Peyer's patch (tissue), 4 donors: ENCODE results near the gene NDUFS6. TPM values are rescaled to one million over a fixed set of nuclear protein-coding genes. Genes with fewer than 3 reads are reported as not detected.
"Not testable (repeated sequence)": the region's sequence is repeated elsewhere in the genome, so short reads cannot be mapped to it uniquely, and the experiment has no call there.

Source experiments
- DNase-seq, 3 donors: peaks; one replicate each; pipeline ENCODE4 v3.0.0-alpha.2; 2017 to 2019
- H3K27ac ChIP-seq, 4 donors: fragments of 200-600 bp; sonication (generic); one replicate each; pipeline ENCODE4 v1.5.1; 2016 to 2019
- H3K27me3 ChIP-seq, 2 donors: fragments of 200-600 bp; sonication (generic); one replicate each; pipeline ENCODE4 v1.5.1; 2019
- H3K36me3 ChIP-seq, 3 donors: fragments of 200-600 bp; sonication (generic); one replicate each; pipeline ENCODE4 v1.5.1; 2016 to 2019
- H3K4me1 ChIP-seq, 4 donors: fragments of 200-600 bp; sonication (generic); one replicate each; pipeline ENCODE4 v1.5.1; 2016 to 2019
- H3K4me3 ChIP-seq, 4 donors: fragments of 200-600 bp; sonication (generic); 1 replicate in 3 of 4; 2 replicates in 1 of 4; pipeline ENCODE4 v1.5.1; 2016 to 2019; ENCODE audit warnings: mild to moderate bottlenecking in 1 of 4
- H3K9me3 ChIP-seq, 4 donors: fragments of 200-600 bp; sonication (generic); one replicate each; pipeline ENCODE4 v1.5.1; 2016 to 2019; ENCODE audit warnings: mild to moderate bottlenecking in 1 of 4
- CTCF ChIP-seq, 6 experiments: fragments of 450-650 bp in 4 of 6; fragments of 200-600 bp in 2 of 6; sonication (generic) in 1 of 6; IDR thresholded peaks; one replicate each; pipeline ENCODE4 v1.5.1; 2017 to 2019; ENCODE audit warnings: antibody characterized with exemption in 6 of 6, mild to moderate bottlenecking in 3 of 6, moderate library complexity in 1 of 6
- POLR2A ChIP-seq, 2 donors: fragments of 450-650 bp; IDR thresholded peaks; one replicate each; pipeline ENCODE4 v1.5.1; 2017; ENCODE audit warnings: antibody characterized with exemption in 2 of 2, mild to moderate bottlenecking in 2 of 2, moderate library complexity in 2 of 2
- total RNA-seq, 4 donors: library from RNA; depleted of rRNA; stranded (reverse); fragments of >200 nt; gene quantifications; one replicate each; pipeline ENCODE4 v1.1.0, GENCODE V29; 2016

The NDUFS6 gene
- total RNA-seq, 4 donors from 2014 or later: 27.4 to 86.5 (median 47.6) TPM

GRCh38 chr5:1838013-1838412 is 36.8 kb downstream of the NDUFS6 start:
- no peak overlapping the region for H3K4me3 ChIP-seq
- TF ChIP-seq POLR2A (IDR thresholded peaks at IDR 0.05): no peak
- no peak for TF ChIP-seq CTCF (IDR thresholded peaks at IDR 0.05)
- H3K36me3 ChIP-seq: no peaks in the 10 kb centered on the region
- DNase-seq: peak in 1 of 3 donors; percentile 40
- no peaks in the 10 kb centered on the region for H3K27me3 ChIP-seq
- no peaks in the 10 kb centered on the region for H3K9me3 ChIP-seq
- H3K27ac ChIP-seq: no peak overlapping the region
- no peaks in the 10 kb centered on the region for H3K4me1 ChIP-seq

- H3K27me3 ChIP-seq: no peaks in the 10 kb centered on the region
These were observed 38.9 kb downstream of the NDUFS6 start for GRCh38 chr5:1840071-1840547.

GRCh38 chr5:1840741-1841521 is 39.7 kb downstream of the NDUFS6 start:
- no peaks in the 10 kb centered on the region for H3K36me3 ChIP-seq
- no peaks in the 10 kb centered on the region for H3K9me3 ChIP-seq
- H3K4me3 ChIP-seq: no peak overlapping the region
- DNase-seq: peak in 1 of 3 donors; percentile 16
- no peaks in the 10 kb centered on the region for H3K4me1 ChIP-seq
- TF ChIP-seq CTCF (IDR thresholded peaks at IDR 0.05): no peak
- no peak for TF ChIP-seq POLR2A (IDR thresholded peaks at IDR 0.05)
- no peak overlapping the region for H3K27ac ChIP-seq
- H3K27me3 ChIP-seq: no peaks in the 10 kb centered on the region

More at GRCh38 chr5:1840071-1840547, 38.9 kb downstream of the NDUFS6 start:
- DNase-seq: peak in 1 of 3 donors; percentile 28
- TF ChIP-seq POLR2A (IDR thresholded peaks at IDR 0.05) (no peak), CTCF (IDR thresholded peaks at IDR 0.05) (no peak)
- no peaks in the 10 kb centered on the region for H3K4me1 ChIP-seq
- H3K36me3 ChIP-seq: no peaks in the 10 kb centered on the region
- H3K4me3 ChIP-seq: no peak overlapping the region
- no peak overlapping the region for H3K27ac ChIP-seq
- H3K9me3 ChIP-seq: no peaks in the 10 kb centered on the region

DNA sequence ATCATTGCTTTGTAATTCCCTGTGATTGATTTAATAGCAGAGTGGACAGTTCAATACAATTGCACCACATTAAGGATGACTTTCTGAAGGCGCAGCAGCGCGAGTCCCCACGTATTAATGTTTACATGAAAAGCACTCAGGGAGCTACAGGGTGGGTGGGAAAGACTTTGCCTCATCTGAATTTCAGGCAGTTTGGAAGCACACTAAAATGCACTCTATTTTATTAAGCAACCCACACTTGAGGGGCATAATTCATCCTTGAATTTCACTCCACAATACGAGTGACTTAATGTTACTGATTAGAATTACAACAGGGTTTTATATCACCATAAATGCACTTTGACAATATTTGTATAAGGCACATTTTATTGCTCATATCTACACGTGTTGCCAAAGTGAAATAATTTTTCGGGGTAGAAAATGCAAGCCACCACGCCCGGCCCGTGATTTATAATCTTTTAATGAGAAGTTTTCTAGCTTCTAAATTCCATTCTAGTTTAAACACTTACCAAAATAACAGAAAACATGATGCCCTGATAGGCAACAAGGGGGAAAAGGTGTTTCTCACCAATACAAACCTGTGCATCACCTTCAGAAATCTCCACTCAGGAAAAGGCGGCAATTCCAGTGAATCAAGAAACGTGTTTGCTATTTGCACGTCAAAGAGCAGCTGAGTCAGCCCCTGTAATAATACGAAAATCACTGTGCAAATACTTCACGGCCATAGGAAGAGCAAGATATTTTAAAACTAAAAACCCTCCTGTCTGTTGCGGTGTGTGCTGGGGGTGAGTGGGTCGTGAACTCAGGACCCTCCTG is 41.0 kb downstream of the NDUFS6 start:
- no peaks in the 10 kb centered on the region for H3K4me1 ChIP-seq
- DNase-seq: peak in 1 of 3 donors; percentile 4
- no peaks in the 10 kb centered on the region for H3K27me3 ChIP-seq
- no peak overlapping the region for H3K27ac ChIP-seq
- no peaks in the 10 kb centered on the region for H3K36me3 ChIP-seq
- H3K4me3 ChIP-seq: no peak overlapping the region
- TF ChIP-seq CTCF (IDR thresholded peaks at IDR 0.05): no peak
- TF ChIP-seq POLR2A (IDR thresholded peaks at IDR 0.05): no peak
- no peaks in the 10 kb centered on the region for H3K9me3 ChIP-seq

- H3K9me3 ChIP-seq, H3K36me3 ChIP-seq, H3K27ac ChIP-seq, H3K27me3 ChIP-seq, H3K4me3 ChIP-seq, H3K4me1 ChIP-seq: not testable (repeated sequence)
- DNase-seq: peak in 1 of 3 donors; percentile 3
These were observed 42.6 kb downstream of the NDUFS6 start for GRCh38 chr5:1843761-1844160.
